Immature natural killer cell (primary cell): ENCODE measurements around the gene STRAP. TPM values are rescaled to one million over a fixed set of nuclear protein-coding genes. Genes with fewer than 3 reads are reported as not detected.
"Not testable (repeated sequence)": the region's sequence is repeated elsewhere in the genome, so short reads cannot be mapped to it uniquely, and the experiment has no call there.

ENCODE experiments used
- DNase-seq, 3 donors: peaks; one replicate each; pipeline ENCODE4 v3.0.0; 2022; ENCODE audit warnings: mixed read lengths in 1 of 3
- H3K27ac Mint-ChIP-seq, 6 donors: one replicate each; pipeline ENCODE4 v1.8.0; 2020; ENCODE audit warnings: mixed read lengths in 6 of 6, mild to moderate bottlenecking in 5 of 6, inconsistent platforms in 4 of 6, moderate library complexity in 3 of 6
- H3K27me3 Mint-ChIP-seq, 3 donors: one replicate each; pipeline ENCODE4 v1.8.0; 2020 to 2021; ENCODE audit warnings: low read depth in 3 of 3, mild to moderate bottlenecking in 3 of 3, mixed read lengths in 3 of 3, moderate library complexity in 3 of 3, inconsistent platforms in 1 of 3
- H3K36me3 Mint-ChIP-seq, 3 donors: one replicate each; pipeline ENCODE4 v1.8.0; 2020; ENCODE audit warnings: mixed read lengths in 3 of 3, inconsistent platforms in 2 of 3, mild to moderate bottlenecking in 2 of 3
- H3K4me1 Mint-ChIP-seq, 2 donors: one replicate each; pipeline ENCODE4 v1.8.0; 2020; ENCODE audit warnings: inconsistent platforms in 2 of 2, mild to moderate bottlenecking in 2 of 2, mixed read lengths in 2 of 2, moderate library complexity in 1 of 2
- H3K4me3 Mint-ChIP-seq, 5 donors: one replicate each; pipeline ENCODE4 v1.8.0; 2020; ENCODE audit warnings: mild to moderate bottlenecking in 5 of 5, mixed read lengths in 5 of 5, inconsistent platforms in 3 of 5, moderate library complexity in 3 of 5
- H3K9me3 Mint-ChIP-seq, 6 donors: one replicate each; pipeline ENCODE4 v1.8.0; 2020; ENCODE audit warnings: mild to moderate bottlenecking in 6 of 6, mixed read lengths in 6 of 6, inconsistent platforms in 4 of 6, moderate library complexity in 3 of 6
- polyA plus RNA-seq, 3 donors: library from polyadenylated mRNA; unstranded; fragments of 300-500 nt; fragmentation: Illumina TruSeq; gene quantifications; one replicate each; pipeline ENCODE4 v1.2.3, GENCODE V29; 2021

Gene STRAP
- polyA plus RNA-seq, 3 donors from 2014 or later: 122 to 201 (median 128) TPM

DNA sequence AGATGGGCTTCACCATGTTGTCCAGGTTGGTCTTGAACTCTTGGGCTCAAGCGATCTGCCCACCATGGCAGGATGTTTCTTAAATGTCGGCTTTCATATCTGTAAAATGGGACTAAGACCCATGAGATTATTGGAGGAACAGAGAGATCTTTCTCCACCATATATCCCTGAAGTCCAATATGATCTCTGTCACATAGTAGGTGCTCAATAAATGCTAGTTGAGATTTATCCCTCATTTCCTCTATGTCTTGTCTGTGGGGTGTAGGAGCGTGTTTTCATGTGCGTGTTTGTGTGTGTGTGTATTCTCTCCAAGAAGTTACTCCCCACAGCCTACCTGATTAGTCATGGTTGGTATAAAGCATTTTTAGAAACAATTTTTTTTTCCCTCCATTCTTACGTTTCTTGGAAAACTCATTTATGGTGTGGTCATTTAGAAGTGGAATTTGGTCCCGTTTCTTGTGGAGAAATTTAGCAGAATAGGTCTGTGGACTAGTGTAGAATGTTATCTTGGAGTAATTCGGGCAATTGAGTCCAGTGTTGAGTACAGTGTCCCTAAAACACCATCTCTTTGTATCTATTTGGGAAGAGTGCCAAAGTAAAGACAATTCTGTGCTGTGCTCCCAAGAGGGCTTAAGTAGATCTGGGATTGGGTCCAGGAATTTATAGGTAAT is 4.3 kb downstream of the STRAP start:
- no peak for DNase-seq
- Mint-ChIP-seq H3K27me3 (peaks cover 5 to 13% (median 10%) of the 10 kb centered on the region in 3 donors), H3K4me1 (peaks cover 53 to 85% of the 10 kb centered on the region in 2 donors), H3K4me3 (no peak overlapping the region), H3K27ac (peak overlapping the region in 3 of 6 donors; percentile 15 to 62 (median 23)), H3K36me3 (peaks cover 9 to 20% (median 9%) of the 10 kb centered on the region in 3 donors), H3K9me3 (no peaks in the 10 kb centered on the region)

DNA sequence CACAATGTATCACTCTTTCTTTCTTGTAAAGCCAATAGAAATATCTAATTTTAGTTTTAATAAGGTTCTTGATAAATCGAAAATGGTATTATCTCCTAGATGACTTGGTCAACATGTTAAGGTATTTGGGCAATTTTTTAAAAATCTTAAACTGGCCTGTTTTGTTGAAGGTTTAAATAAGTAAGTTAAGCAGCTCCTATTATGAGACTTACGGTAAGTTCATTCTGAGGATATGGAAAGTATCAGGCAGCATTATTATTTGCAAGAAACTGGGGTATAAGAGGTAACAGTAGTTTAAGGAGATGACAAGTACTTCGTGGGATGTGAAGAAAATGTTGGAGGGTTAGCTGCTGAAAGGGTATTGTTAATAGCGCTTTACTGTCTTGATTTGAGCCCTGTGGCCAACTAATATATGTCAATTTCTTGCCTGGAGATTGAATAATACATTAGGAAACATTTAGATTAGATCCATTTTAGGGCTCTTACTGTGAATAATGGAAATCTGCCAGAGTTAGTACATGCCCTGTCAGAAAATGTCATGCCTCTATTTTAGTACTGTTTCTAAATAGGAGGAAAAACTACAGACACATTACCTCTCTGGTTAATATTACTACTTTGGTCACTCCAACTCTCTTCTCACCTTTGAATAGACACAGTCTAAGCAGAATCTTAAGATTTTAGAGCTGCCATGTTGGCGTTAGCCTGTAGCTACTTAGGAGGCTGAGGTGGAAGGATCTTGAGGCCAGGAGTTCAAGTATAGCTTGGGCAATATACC is 5.0 kb downstream of the STRAP start:
- Mint-ChIP-seq H3K27ac (peak overlapping the region in 4 of 6 donors; percentile 6 to 36 (median 25)), H3K36me3 (peaks cover 9 to 20% (median 9%) of the 10 kb centered on the region in 3 donors), H3K4me1 (peaks cover 46 to 77% of the 10 kb centered on the region in 2 donors), H3K27me3 (peaks cover under 1 to 6% (median 3%) of the 10 kb centered on the region in 3 donors), H3K4me3 (no peak overlapping the region), H3K9me3 (no peaks in the 10 kb centered on the region)
- DNase-seq: no peak

DNA sequence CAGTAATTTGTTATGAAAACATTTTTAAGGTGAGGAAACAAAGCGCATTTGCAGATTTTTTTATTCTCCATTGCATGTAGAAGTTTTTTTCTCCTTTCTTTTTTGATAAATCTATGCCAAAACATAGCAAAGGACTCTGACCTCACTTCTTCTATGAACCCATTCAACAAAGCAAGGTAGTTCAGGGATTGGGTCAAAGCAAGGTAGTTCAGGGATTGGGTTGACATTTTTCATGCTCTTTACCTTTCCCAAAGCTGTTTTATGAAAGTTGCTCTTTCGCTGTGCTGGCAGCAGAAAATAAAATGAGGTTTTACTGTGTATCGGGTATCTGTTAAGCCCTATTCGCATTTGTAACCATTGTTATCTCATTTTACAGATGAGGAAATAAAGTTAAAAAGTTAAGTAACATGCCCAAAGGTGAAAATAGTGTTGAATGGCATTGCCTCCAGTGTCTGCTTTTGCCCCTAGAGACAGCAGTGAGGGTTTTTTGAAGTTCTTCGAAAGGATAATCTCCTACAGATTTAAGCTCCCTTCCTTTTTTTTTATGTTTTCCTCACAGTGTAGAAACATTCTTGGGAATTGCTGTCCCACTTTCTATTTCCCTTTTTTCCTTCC is 10.6 kb downstream of the STRAP start:
- DNase-seq: no peak
- H3K27me3 Mint-ChIP-seq: no peaks in the 10 kb centered on the region
- no peaks in the 10 kb centered on the region for H3K9me3 Mint-ChIP-seq
- H3K36me3 Mint-ChIP-seq: peaks cover 9 to 27% (median 14%) of the 10 kb centered on the region in 3 donors
- H3K4me1 Mint-ChIP-seq: peaks cover 2 to 22% of the 10 kb centered on the region in 2 donors
- H3K4me3 Mint-ChIP-seq: no peak overlapping the region
- H3K27ac Mint-ChIP-seq: no peak overlapping the region

DNA sequence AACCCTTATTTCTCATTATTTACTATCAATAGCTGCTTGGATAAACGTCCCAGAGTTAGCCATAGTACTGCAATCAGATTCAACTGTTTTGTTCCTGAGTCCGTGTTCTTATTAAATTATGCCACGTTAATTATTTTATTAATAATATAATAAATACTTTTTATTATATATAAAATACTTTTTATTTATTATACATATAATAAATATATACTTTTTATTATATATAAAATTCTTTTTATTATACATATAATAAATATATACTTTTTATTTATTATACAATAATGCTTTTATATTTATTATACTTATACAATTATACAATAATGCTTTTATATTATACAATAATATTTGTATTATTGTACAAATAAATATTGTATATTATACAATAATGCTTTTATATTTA is 11.1 kb downstream of the STRAP start:
- peaks cover 9 to 31% (median 14%) of the 10 kb centered on the region in 3 donors for H3K36me3 Mint-ChIP-seq
- H3K4me3 Mint-ChIP-seq: no peak overlapping the region
- no peaks in the 10 kb centered on the region for H3K27me3 Mint-ChIP-seq
- peaks cover 0 to 20% of the 10 kb centered on the region in 2 donors for H3K4me1 Mint-ChIP-seq
- no peak overlapping the region for H3K27ac Mint-ChIP-seq
- no peaks in the 10 kb centered on the region for H3K9me3 Mint-ChIP-seq
- no peak for DNase-seq

DNA sequence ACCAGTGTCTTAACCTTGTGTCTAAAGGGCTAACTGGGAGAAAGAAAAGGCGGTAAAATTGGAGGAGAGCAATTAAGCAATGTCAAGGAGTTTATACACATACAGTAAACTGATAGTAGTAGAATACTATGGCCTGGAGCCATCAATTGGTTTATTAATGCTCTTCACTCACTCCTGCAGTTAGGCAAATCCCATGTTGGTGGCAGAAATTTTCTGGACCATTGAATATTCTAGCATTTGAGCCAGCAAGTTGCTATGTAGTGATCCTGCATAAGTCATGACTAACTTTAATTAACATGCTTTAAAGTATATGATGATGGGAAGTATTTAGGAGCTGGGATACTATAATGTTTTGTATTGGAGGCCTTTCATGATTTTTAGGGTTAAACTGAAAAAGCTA is 14.7 kb downstream of the STRAP start:
- no peaks in the 10 kb centered on the region for H3K27me3 Mint-ChIP-seq
- H3K4me3 Mint-ChIP-seq: no peak overlapping the region
- peaks cover 0 to 14% of the 10 kb centered on the region in 2 donors for H3K4me1 Mint-ChIP-seq
- no peaks in the 10 kb centered on the region for H3K9me3 Mint-ChIP-seq
- DNase-seq: no peak
- peaks cover 3 to 43% (median 5%) of the 10 kb centered on the region in 3 donors for H3K36me3 Mint-ChIP-seq
- H3K27ac Mint-ChIP-seq: peak overlapping the region in 4 of 6 donors; percentile 30 to 57 (median 44)

DNA sequence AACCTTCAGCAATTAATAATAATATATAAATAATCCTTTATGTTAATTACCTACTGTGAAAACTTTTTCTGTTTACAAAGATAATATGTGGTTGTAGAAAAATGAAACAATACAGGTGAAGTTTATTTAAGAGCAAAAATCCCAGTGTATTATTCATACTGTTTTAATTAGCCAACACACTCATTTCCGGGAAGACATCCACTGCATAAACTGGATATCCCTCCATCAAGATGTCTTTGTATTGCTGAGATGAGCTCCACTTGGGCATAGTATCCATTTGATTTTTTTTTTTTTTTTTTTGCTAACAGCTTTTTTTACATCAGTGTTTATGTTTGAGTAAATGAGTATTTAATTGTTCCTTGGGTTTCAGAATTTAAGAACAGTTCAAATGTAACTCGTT is 15.2 kb downstream of the STRAP start:
- no peak for DNase-seq
- Mint-ChIP-seq H3K27ac (no peak overlapping the region), H3K4me1 (peaks cover 0 to 14% of the 10 kb centered on the region in 2 donors), H3K4me3 (no peak overlapping the region), H3K36me3 (peaks cover 3 to 48% (median 10%) of the 10 kb centered on the region in 3 donors), H3K9me3 (no peaks in the 10 kb centered on the region), H3K27me3 (no peaks in the 10 kb centered on the region)

DNA sequence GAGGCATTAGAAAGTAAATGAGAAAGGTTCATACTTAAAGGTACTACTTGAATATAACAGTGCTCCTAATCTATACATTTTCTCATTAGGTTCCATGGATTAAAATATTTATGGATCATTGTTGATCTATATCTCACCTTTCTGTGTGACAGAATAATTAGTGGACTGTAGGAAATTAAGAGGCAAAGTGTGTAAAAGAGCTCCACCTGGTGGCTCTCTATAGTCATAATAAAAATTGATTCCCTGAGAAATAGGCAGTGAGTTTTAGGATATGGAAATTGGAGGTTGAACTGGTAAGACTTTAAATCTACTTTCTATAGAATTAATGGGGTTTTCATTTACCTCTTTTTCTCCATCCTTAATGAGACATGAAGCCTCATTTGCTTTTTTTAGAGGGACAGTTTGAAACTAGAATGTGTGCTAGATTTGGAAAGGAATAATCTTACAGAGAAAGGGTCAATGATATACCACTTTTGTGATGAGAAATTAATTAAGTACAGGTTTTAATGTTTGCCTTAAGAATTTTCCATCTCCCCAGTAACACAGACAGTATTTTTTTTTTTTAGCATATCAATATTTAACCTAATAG is 17.2 kb downstream of the STRAP start:
- H3K4me1 Mint-ChIP-seq: peaks cover 0 to 14% of the 10 kb centered on the region in 2 donors
- DNase-seq: peak; percentile 16 to 41 (median 32)
- H3K36me3 Mint-ChIP-seq: peaks cover 7 to 44% (median 16%) of the 10 kb centered on the region in 3 donors
- no peaks in the 10 kb centered on the region for H3K9me3 Mint-ChIP-seq
- peak overlapping the region; percentile 29 to 76 (median 60) for H3K27ac Mint-ChIP-seq
- H3K27me3 Mint-ChIP-seq: no peaks in the 10 kb centered on the region
- no peak overlapping the region for H3K4me3 Mint-ChIP-seq

DNA sequence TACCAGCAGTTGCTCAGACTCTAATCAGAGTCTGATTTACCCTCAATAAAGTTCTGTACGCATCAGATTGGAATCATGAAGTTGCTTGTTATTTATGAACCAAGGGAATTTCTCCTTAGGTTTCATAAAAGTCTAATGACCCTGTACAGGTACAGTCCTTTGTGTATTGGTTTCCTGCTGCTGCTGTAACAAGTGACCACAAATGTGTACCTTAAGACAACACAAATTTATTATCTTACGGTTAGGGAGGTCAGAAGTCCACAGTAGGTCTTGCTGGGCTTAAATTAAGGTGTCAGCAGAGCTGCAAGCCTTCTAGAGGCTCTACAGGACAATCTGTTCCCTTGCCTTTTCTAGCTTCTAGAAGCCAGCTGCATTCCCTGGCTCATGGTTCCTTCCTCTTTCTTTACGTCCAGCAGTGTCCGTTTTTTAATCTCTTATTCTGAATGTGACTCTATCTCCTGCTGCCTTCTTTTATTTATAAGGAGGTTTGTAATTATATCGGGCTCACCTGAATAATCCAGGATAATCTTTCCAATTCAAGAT is 22.3 kb downstream of the STRAP start:
- no peak overlapping the region for H3K4me3 Mint-ChIP-seq
- peak overlapping the region in 3 of 6 donors; percentile 8 to 42 (median 12) for H3K27ac Mint-ChIP-seq
- no peaks in the 10 kb centered on the region for H3K27me3 Mint-ChIP-seq
- H3K9me3 Mint-ChIP-seq: no peaks in the 10 kb centered on the region
- no peak for DNase-seq
- peaks cover 0 to 2% of the 10 kb centered on the region in 2 donors for H3K4me1 Mint-ChIP-seq
- H3K36me3 Mint-ChIP-seq: peaks cover 6 to 28% (median 10%) of the 10 kb centered on the region in 3 donors

DNA sequence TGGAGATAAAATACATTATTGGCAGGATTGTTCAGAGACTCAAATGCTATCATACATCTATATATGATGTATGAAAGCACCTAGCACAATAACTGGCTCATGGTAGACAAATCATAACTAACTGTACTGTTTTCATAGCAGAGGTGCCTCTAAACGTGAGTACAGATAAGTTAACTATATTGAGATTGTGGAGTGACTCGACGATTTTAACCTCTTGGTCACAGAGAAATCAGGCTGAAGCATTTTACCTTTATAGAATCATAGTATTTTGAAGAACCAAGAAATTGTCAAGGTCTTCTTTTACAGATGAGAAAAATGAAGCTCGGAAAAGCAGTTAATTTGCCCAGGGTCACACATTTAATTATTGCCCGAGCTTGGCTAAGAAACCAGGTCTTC is 28.3 kb downstream of the STRAP start:
- DNase-seq: no peak
- Mint-ChIP-seq H3K4me3 (peak overlapping the region; percentile 82 to 92 (median 89)), H3K4me1 (peaks cover 15 to 24% of the 10 kb centered on the region in 2 donors)

DNA sequence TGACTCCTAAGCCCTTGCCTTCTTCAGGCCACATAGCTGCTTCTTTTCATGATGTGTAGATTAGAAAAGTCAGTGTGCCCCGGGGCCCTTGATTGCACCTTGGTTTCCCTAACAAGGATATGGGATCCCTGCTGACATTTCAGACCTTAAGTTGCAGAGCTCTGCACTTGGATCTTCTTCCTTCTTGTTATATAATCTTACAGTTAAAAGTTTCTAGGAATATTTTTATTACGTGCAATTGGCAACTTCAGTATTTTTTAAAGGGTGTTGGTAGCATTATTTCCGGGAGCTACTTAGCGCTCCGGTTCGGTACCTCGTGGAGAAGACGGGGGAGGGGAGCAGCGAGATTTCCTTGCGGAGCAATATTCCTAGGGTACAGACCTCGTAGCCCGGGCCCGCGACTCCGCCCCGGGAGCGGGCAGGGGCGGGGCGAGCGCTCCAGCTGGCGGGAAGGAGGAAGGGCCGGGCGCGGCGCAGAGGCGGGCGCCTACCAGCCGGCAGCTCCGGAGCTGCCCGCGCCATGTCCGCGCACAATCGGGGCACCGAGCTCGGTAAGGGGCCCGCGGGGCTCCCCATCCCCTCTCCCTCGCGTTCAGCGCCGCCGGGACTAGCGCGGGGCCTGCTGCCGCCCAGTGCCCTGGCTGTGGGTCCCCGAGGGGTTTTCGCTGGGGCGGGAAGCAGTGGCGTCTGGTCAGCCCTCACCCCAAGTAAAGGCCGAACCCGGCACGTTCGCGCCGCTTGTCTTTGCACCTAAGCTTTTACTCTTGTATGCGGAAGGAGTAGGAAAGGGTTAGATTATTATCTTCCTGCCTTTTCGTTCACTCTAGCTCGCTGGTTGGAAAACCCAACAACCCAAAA is 28.9 kb downstream of the STRAP start, which contains the start of gene DERA:
Gene DERA, plus strand, starts transcription at position 469 of the 858 bp plus-strand sequence. Its CDS starts 52 bp downstream, at position 521.
- Mint-ChIP-seq H3K27ac (peak within 1 kb of the TSS; percentile 88 to 98 (median 92)), H3K9me3 (no peaks in the 10 kb centered on the region), H3K4me3 (peak within 1 kb of the TSS; percentile 92 to 95 (median 93)), H3K36me3 (no peaks in the 10 kb centered on the region), H3K4me1 (peaks cover 15 to 31% of the 10 kb centered on the region in 2 donors), H3K27me3 (no peaks in the 10 kb centered on the region)
- DNase-seq: peak; percentile 56 to 64 (median 64)

More for the DNA sequence above, 28.3 kb downstream of the STRAP start:
- Mint-ChIP-seq H3K27ac (peak overlapping the region; percentile 36 to 91 (median 82)), H3K9me3 (no peaks in the 10 kb centered on the region), H3K36me3 (no peaks in the 10 kb centered on the region), H3K27me3 (no peaks in the 10 kb centered on the region)

DNA sequence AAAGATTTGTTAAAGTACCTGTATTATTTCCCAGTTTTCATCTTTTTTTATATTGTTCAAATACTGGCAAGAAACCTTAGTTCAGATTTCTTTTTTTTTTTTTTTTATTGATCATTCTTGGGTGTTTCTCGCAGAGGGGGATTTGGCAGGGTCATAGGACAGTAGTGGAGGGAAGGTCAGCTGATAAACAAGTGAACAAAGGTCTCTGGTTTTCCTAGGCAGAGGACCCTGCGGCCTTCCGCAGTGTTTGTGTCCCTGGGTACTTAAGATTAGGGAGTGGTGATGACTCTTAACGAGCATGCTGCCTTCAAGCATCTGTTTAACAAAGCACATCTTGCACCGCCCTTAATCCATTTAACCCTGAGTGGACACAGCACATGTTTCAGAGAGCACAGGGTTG is 29.7 kb downstream of the STRAP start:
- H3K9me3 Mint-ChIP-seq, H3K27me3 Mint-ChIP-seq, H3K36me3 Mint-ChIP-seq, DNase-seq: not testable (repeated sequence)
- Mint-ChIP-seq H3K4me3 (peak overlapping the region; percentile 92 to 95 (median 93)), H3K4me1 (peaks cover 15 to 32% of the 10 kb centered on the region in 2 donors), H3K27ac (peak overlapping the region; percentile 88 to 98 (median 92))

DNA sequence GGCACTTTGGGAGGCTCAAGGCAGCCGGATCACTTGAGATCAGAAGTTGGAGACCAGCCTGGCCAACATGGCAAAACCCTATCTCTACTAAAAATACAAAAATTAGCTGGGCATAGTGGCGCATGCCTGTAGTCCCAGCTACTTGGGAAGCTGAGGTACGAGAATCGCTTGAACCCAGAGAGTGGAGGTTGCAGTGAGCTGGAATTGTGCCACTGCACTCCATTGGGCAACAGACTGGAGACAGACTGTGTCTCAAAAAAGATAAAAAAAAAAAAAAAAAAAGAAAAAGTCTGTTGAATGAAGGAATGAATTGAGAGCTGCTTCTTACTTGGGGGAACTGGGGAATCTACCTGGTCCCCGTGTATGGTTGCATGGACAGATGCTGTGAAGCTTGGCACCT is 31.9 kb downstream of the STRAP start:
- H3K27me3 Mint-ChIP-seq, H3K4me3 Mint-ChIP-seq, H3K27ac Mint-ChIP-seq, H3K9me3 Mint-ChIP-seq, H3K36me3 Mint-ChIP-seq, DNase-seq: not testable (repeated sequence)
- H3K4me1 Mint-ChIP-seq: peaks cover 15 to 32% of the 10 kb centered on the region in 2 donors
